ENCODE results near the gene SNRNP35. TPM values are rescaled to one million over a fixed set of nuclear protein-coding genes. Genes with fewer than 3 reads are reported as not detected.

SNRNP35 gene
- total RNA-seq, 4 donors from 2014 or later, result 23.4 to 64.4 (median 33.2) TPM

- no peak overlapping the region for H3K4me3 ChIP-seq
- no peak overlapping the region for H3K27ac ChIP-seq
- DNase-seq, result no peak
- no peaks in the 10 kb centered on the region for H3K27me3 ChIP-seq
- H3K4me1 ChIP-seq, result peaks cover 0 to 7% (median 0%) of the 10 kb centered on the region in 4 donors
- H3K9me3 ChIP-seq, result no peaks in the 10 kb centered on the region
- TF ChIP-seq CTCF (IDR thresholded peaks at IDR 0.05) (no peak), POLR2A (IDR thresholded peaks at IDR 0.05) (no peak)
- H3K36me3 ChIP-seq, result peaks cover 0 to 15% (median 0%) of the 10 kb centered on the region in 3 donors
Measured at GRCh38 chr12:123471374-123472068, 13.6 kb downstream of the SNRNP35 start.

- no peak for TF ChIP-seq CTCF (IDR thresholded peaks at IDR 0.05)
- TF ChIP-seq POLR2A (IDR thresholded peaks at IDR 0.05), result no peak
- H3K27ac ChIP-seq, result no peak overlapping the region
- peaks cover 0 to 15% (median 0%) of the 10 kb centered on the region in 3 donors for H3K36me3 ChIP-seq
- H3K4me3 ChIP-seq, result no peak overlapping the region
- no peaks in the 10 kb centered on the region for H3K9me3 ChIP-seq
- no peaks in the 10 kb centered on the region for H3K27me3 ChIP-seq
- no peak for DNase-seq
- peaks cover 0 to 7% (median 0%) of the 10 kb centered on the region in 4 donors for H3K4me1 ChIP-seq
Measured at GRCh38 chr12:123472438-123472849, 14.5 kb downstream of the SNRNP35 start.

GRCh38 chr12:123474485-123475245 lies 16.7 kb downstream of the SNRNP35 start:
- TF ChIP-seq POLR2A (IDR thresholded peaks at IDR 0.05) (no peak), CTCF (IDR thresholded peaks at IDR 0.05) (no peak)
- peaks cover 0 to 15% (median 0%) of the 10 kb centered on the region in 3 donors for H3K36me3 ChIP-seq
- no peaks in the 10 kb centered on the region for H3K27me3 ChIP-seq
- no peak for DNase-seq
- H3K9me3 ChIP-seq, result no peaks in the 10 kb centered on the region
- peaks cover 0 to 7% (median 0%) of the 10 kb centered on the region in 4 donors for H3K4me1 ChIP-seq
- no peak overlapping the region for H3K4me3 ChIP-seq
- peak overlapping the region in 2 of 4 donors; percentile 58 to 69 for H3K27ac ChIP-seq

GRCh38 chr12:123475246-123475703 lies 17.3 kb downstream of the SNRNP35 start:
- Histone ChIP-seq H3K4me3 (no peak overlapping the region), H3K4me1 (peaks cover 0 to 7% (median 0%) of the 10 kb centered on the region in 4 donors), H3K27me3 (no peaks in the 10 kb centered on the region), H3K27ac (peak overlapping the region in 2 of 4 donors; percentile 58 to 69), H3K9me3 (no peaks in the 10 kb centered on the region), H3K36me3 (peaks cover 0 to 15% (median 0%) of the 10 kb centered on the region in 3 donors)
- TF ChIP-seq POLR2A (IDR thresholded peaks at IDR 0.05) (no peak), CTCF (IDR thresholded peaks at IDR 0.05) (no peak)
- DNase-seq, result no peak

- Histone ChIP-seq H3K4me1 (peaks cover 0 to 7% (median 0%) of the 10 kb centered on the region in 4 donors), H3K9me3 (no peaks in the 10 kb centered on the region), H3K27me3 (no peaks in the 10 kb centered on the region), H3K27ac (no peak overlapping the region), H3K4me3 (no peak overlapping the region), H3K36me3 (no peaks in the 10 kb centered on the region)
- no peak for DNase-seq
- TF ChIP-seq POLR2A (IDR thresholded peaks at IDR 0.05) (no peak), CTCF (IDR thresholded peaks at IDR 0.05) (no peak)
Measured at GRCh38 chr12:123478069-123478468, 20.1 kb downstream of the SNRNP35 start.

Measured in Peyer's patch (tissue), 4 donors.